Measurements from ENCODE around the gene OTOP3. TPM values are rescaled to one million over a fixed set of nuclear protein-coding genes. Genes with fewer than 3 reads are reported as not detected.

Gene OTOP3
- total RNA-seq, 4 donors from 2014 or later = 1.6 to 3.8 TPM; not detected in 2

GRCh38 chr17:74971069-74971841 lies 35.6 kb downstream of the OTOP3 start:
- Histone ChIP-seq H3K27ac (peak overlapping the region; percentile 60 to 77 (median 74)), H3K9me3 (no peaks in the 10 kb centered on the region), H3K36me3 (no peaks in the 10 kb centered on the region), H3K27me3 (peaks cover 36% of the 10 kb centered on the region), H3K4me3 (peak overlapping the region; percentile 37 to 76 (median 60)), H3K4me1 (peaks cover 0 to 26% (median 20%) of the 10 kb centered on the region in 4 donors)
- no peak for DNase-seq
- WGBS, 2 donors (ENCODE audit: low coverage in 1 of 2) = 81 to 100% methylated on average over 1 to 8 of the region's 8 CpGs
- TF ChIP-seq POLR2A (IDR thresholded peaks at IDR 0.05) (no peak), EP300 (IDR thresholded peaks at IDR 0.05; ENCODE audit: low read depth) (no peak), POLR2AphosphoS5 (IDR thresholded peaks at IDR 0.05) (no peak)
- intact Hi-C loops (cut with DNase I; ENCODE audit: low total_unique reads) (no loop called here), in situ Hi-C loops (cut with MboI; ENCODE audit: low pct_ligation_motif_present in 1 of 4, low pct_unique_long_range_greater_than_20kb in 1 of 4, low sequenced_read_pairs in 3 of 4) (loop anchor here in 1 of 4 donors (25.0 kb wide), 1 partner anchor 216 kb away; the partner anchor contains the start of gene SUMO2)

- in situ Hi-C loops (cut with MboI; ENCODE audit: low pct_ligation_motif_present in 1 of 4, low pct_unique_long_range_greater_than_20kb in 1 of 4, low sequenced_read_pairs in 3 of 4) = loop anchor here in 1 of 4 donors (25.0 kb wide), 1 partner anchor 216 kb away; the partner anchor contains the start of gene SUMO2
- DNase-seq = no peak
These were observed 36.1 kb downstream of the OTOP3 start for GRCh38 chr17:74971842-74972106.

GRCh38 chr17:74972107-74972972 lies 36.6 kb downstream of the OTOP3 start, which contains the start of gene HID1:
TSS of gene HID1 (minus strand) at chr17:74972759. CDS start at chr17:74972656, 103 bp downstream.
- no peaks in the 10 kb centered on the region for H3K9me3 ChIP-seq
- peaks cover 0 to 26% (median 20%) of the 10 kb centered on the region in 4 donors for H3K4me1 ChIP-seq
- intact Hi-C loops (cut with DNase I; ENCODE audit: low total_unique reads) (no loop called here), in situ Hi-C loops (cut with MboI; ENCODE audit: low pct_ligation_motif_present in 1 of 4, low pct_unique_long_range_greater_than_20kb in 1 of 4, low sequenced_read_pairs in 3 of 4) (loop anchor here in 1 of 4 donors (25.0 kb wide), 1 partner anchor 215 kb away; the partner anchor contains the start of gene SUMO2)
- peaks cover 36% of the 10 kb centered on the region for H3K27me3 ChIP-seq
- H3K27ac ChIP-seq = peak within 1 kb of the TSS; percentile 60 to 77 (median 74)
- no peaks in the 10 kb centered on the region for H3K36me3 ChIP-seq
- 2% methylated on average over 48 of the region's 95 CpGs; no CpG with 5 or more reads in 1 of the 2 donors for WGBS, 2 donors (ENCODE audit: low coverage in 1 of 2)
- DNase-seq = peak; percentile 84
- peak within 1 kb of the TSS; percentile 37 to 76 (median 60) for H3K4me3 ChIP-seq
- TF ChIP-seq POLR2AphosphoS5 (IDR thresholded peaks at IDR 0.05) = peak in 1 of 3 donors; percentile 34
- TF ChIP-seq CTCF (IDR thresholded peaks at IDR 0.05) = no peak
- no peak for TF ChIP-seq EP300 (IDR thresholded peaks at IDR 0.05; ENCODE audit: low read depth)
- TF ChIP-seq POLR2A (IDR thresholded peaks at IDR 0.05) = peak; percentile 59

More at GRCh38 chr17:74971842-74972106, 36.1 kb downstream of the OTOP3 start:
- Histone ChIP-seq H3K27me3 (peaks cover 36% of the 10 kb centered on the region), H3K9me3 (no peaks in the 10 kb centered on the region), H3K27ac (peak overlapping the region; percentile 60 to 77 (median 74)), H3K36me3 (no peaks in the 10 kb centered on the region), H3K4me3 (peak overlapping the region; percentile 37 to 76 (median 60)), H3K4me1 (peaks cover 0 to 26% (median 20%) of the 10 kb centered on the region in 4 donors)
- WGBS, 2 donors (ENCODE audit: low coverage in 1 of 2) = 42% methylated on average over 7 of the region's 9 CpGs; no CpG with 5 or more reads in 1 of the 2 donors
- no peak for TF ChIP-seq EP300 (IDR thresholded peaks at IDR 0.05; ENCODE audit: low read depth)
- no peak for TF ChIP-seq POLR2AphosphoS5 (IDR thresholded peaks at IDR 0.05)
- intact Hi-C loops (cut with DNase I; ENCODE audit: low total_unique reads) = no loop called here

- peaks cover 0 to 26% (median 20%) of the 10 kb centered on the region in 4 donors for H3K4me1 ChIP-seq
- no peaks in the 10 kb centered on the region for H3K9me3 ChIP-seq
- DNase-seq = no peak
- no peaks in the 10 kb centered on the region for H3K36me3 ChIP-seq
- in situ Hi-C loops (cut with MboI; ENCODE audit: low pct_ligation_motif_present in 1 of 4, low pct_unique_long_range_greater_than_20kb in 1 of 4, low sequenced_read_pairs in 3 of 4) = loop anchor here in 1 of 4 donors (25.0 kb wide), 1 partner anchor 214 kb away; the partner anchor contains the start of gene SUMO2
- intact Hi-C loops (cut with DNase I; ENCODE audit: low total_unique reads) = no loop called here
- TF ChIP-seq EP300 (IDR thresholded peaks at IDR 0.05; ENCODE audit: low read depth) (no peak), CTCF (IDR thresholded peaks at IDR 0.05) (no peak), POLR2AphosphoS5 (IDR thresholded peaks at IDR 0.05) (no peak), POLR2A (IDR thresholded peaks at IDR 0.05) (no peak)
- peaks cover 36% of the 10 kb centered on the region for H3K27me3 ChIP-seq
- H3K27ac ChIP-seq = peak overlapping the region in 3 of 4 donors; percentile 74 to 77 (median 74)
- WGBS, 2 donors (ENCODE audit: low coverage in 1 of 2) = 27% methylated on average over 17 of the region's 17 CpGs; no CpG with 5 or more reads in 1 of the 2 donors
- peak overlapping the region in 3 of 4 donors; percentile 37 to 76 (median 71) for H3K4me3 ChIP-seq
These were observed 37.3 kb downstream of the OTOP3 start for GRCh38 chr17:74972973-74973328.
